BE2C (cell line): ENCODE results near the gene ADIG.
"Not testable (repeated sequence)": the region's sequence is repeated elsewhere in the genome, so short reads cannot be mapped to it uniquely, and the experiment has no call there.

ENCODE experiments used
- DNase-seq: peaks from one replicate; pipeline ENCODE4 v3.0.0-alpha.2; 2020
- H3K27me3 ChIP-seq: fragments of 250-450 bp; sonication (Bioruptor Pico); 2 replicates; pipeline ENCODE4 v1.5.1; 2020; ENCODE audit warnings: mild to moderate bottlenecking
- H3K36me3 ChIP-seq: fragments of 250-450 bp; sonication (Bioruptor Pico); 2 replicates; pipeline ENCODE4 v1.5.1; 2020; ENCODE audit warnings: mild to moderate bottlenecking
- H3K4me1 ChIP-seq: fragments of 250-450 bp; sonication (Bioruptor Pico); 2 replicates; pipeline ENCODE4 v1.5.1; 2020
- H3K4me3 ChIP-seq: 2 replicates; pipeline ENCODE4 v1.5.1; 2011; ENCODE audit warnings: low read depth, low read length
- H3K9me3 ChIP-seq: fragments of 250-450 bp; sonication (Bioruptor Pico); 2 replicates; pipeline ENCODE4 v1.5.1; 2020
- TF ChIP-seq, protein P1 (sequence below): IDR thresholded peaks from 2 replicates; pipeline ENCODE4 v1.5.1; 2012; ENCODE audit warnings: mild to moderate bottlenecking, low read depth, low read length

ADIG gene

DNA sequence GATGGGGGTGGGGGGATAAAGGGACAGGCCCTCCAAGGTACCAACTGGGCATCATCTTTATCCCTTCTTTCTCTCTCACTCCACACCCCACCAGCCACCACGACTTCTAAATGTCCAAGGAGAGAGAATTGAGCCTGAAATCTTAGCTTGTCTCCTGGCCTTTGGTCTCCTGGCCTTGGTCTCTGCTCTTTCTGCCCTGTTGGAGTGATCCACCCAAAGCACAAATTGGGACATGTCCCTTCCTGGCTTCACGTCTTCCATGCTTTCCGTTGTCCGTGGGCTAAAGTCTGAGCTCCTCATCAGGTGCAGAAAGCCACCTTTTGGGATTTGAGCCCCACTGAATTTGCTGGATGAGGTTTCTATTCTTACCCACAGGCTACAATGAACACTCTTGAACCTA is 8.4 kb downstream of the ADIG start:
- no peak for DNase-seq
- TF ChIP-seq, protein P1, sequence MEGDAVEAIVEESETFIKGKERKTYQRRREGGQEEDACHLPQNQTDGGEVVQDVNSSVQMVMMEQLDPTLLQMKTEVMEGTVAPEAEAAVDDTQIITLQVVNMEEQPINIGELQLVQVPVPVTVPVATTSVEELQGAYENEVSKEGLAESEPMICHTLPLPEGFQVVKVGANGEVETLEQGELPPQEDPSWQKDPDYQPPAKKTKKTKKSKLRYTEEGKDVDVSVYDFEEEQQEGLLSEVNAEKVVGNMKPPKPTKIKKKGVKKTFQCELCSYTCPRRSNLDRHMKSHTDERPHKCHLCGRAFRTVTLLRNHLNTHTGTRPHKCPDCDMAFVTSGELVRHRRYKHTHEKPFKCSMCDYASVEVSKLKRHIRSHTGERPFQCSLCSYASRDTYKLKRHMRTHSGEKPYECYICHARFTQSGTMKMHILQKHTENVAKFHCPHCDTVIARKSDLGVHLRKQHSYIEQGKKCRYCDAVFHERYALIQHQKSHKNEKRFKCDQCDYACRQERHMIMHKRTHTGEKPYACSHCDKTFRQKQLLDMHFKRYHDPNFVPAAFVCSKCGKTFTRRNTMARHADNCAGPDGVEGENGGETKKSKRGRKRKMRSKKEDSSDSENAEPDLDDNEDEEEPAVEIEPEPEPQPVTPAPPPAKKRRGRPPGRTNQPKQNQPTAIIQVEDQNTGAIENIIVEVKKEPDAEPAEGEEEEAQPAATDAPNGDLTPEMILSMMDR: no peak
- no peak overlapping the region for H3K4me3 ChIP-seq
- no peaks in the 10 kb centered on the region for H3K36me3 ChIP-seq
- no peaks in the 10 kb centered on the region for H3K27me3 ChIP-seq
- H3K4me1 ChIP-seq: no peaks in the 10 kb centered on the region
- H3K9me3 ChIP-seq: no peaks in the 10 kb centered on the region; the same call in 1 of the 2 replicates

DNA sequence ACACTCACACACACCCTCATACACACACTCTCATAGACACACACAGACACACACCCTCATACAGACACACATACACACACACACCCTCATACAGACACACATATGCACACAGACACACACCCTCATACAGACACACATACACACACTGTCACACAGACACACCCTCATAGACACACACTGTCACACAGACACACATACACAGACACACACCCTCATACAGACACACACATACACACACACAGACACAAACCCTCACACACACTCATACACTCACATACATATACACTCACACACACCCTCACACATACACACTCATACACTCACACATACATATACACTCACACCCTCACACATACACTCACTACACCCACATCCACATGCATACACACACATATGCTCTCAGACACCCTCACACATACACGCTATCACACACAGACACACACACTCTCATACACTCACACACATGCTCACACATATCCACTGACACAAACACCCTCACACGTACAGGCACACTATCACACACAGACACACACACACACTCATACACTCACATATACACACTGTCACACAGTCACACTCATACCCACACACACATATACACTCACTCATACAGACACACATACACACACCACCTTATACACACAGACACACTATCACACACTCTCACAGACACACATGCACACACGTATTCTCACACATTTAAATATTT is 9.1 kb downstream of the ADIG start:
- DNase-seq: no peak

DNA sequence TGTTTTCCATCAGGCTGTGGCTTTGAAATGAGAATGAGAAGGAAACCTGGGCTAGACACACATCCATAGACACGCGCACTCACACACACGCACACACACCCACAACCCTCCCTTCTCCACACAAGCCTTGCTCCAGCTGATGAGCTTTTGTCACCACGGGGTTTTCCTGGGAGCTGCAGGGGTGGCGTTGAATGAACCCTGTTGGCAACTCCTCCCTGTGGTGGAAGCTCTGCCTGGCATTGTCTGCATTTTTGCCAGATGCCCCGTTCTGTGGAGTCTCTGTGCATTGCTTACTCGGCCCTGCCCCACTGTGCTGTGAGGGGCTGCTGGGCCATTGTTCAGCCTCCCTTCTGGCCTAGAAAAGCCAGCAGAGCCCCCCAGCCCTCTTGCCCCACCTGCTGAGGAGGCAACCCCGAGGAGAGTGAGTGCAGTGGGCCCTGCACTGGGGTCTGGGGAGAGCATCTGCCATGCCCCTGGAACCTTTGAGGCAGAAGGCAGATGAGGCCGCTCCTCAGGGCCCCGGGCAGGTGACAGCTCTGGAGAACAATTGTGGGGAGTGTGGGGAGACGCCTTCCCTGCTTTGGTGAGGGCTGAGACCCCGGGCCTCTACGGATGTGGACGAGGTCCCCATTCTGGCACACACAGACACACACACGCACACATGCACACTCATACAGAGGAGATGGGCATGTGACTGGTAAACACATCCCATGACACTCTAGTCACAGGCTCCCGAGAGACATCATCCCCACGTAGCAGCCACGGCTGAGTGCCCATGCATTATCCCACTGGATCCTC is 9.9 kb downstream of the ADIG start:
- H3K4me1 ChIP-seq: no peaks in the 10 kb centered on the region
- TF ChIP-seq, protein P1: no peak
- H3K9me3 ChIP-seq: no peaks in the 10 kb centered on the region; the same call in 1 of the 2 replicates
- DNase-seq: no peak
- H3K36me3 ChIP-seq: no peaks in the 10 kb centered on the region
- H3K4me3 ChIP-seq: no peak overlapping the region
- H3K27me3 ChIP-seq: no peaks in the 10 kb centered on the region

More for the DNA sequence above, 9.1 kb downstream of the ADIG start:
- no peaks in the 10 kb centered on the region for H3K36me3 ChIP-seq
- no peaks in the 10 kb centered on the region for H3K4me1 ChIP-seq
- H3K4me3 ChIP-seq: no peak overlapping the region
- no peaks in the 10 kb centered on the region for H3K27me3 ChIP-seq
- H3K9me3 ChIP-seq: no peaks in the 10 kb centered on the region; the same call in 1 of the 2 replicates
- TF ChIP-seq, protein P1: no peak

DNA sequence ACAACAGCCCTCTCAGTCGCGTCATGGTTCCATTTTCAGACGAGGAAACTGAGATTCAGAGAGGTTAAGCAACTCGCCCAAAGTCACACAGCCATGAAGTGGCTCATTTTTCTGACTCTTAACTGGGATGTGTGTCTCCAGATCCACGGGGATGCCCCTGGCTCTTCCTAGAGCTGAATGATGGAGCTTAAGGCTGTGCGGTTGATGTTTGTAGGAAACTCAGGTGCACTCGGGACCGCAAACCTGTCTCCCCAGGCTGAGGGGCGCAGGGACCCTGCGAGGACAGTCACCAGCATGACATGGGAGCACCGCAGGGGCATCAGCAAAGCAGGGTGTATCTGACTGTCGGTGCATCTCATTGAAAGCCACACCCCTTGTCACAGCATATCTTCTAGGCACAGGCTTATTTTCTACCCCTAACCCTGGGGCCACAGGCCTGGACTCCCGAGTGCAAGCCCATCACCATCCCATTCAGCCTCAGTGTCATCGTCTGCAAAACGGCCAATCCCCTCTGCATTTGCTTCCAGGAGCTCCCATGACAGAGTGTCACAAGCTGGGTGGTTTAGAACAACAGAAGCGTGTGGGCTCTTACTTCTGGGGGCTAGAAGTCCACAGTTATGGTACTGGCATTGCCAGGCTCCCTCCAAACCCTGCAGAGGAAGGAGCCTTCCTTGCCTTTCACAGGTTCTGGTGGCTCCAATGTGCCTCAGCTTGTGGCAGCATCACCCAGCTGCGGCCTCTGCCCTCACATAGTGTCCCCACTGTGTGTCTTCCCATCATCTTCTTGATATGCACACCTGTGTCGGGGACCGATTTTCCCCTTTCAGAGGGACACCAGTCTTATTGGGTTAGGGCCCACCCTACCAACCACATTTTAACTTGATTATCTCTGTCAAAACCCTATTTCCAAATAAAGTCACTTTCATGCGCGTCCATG is 10.7 kb downstream of the ADIG start:
- H3K36me3 ChIP-seq: no peaks in the 10 kb centered on the region
- no peaks in the 10 kb centered on the region; the same call in 1 of the 2 replicates for H3K9me3 ChIP-seq
- H3K4me3 ChIP-seq: no peak overlapping the region
- TF ChIP-seq, protein P1: no peak
- no peaks in the 10 kb centered on the region for H3K27me3 ChIP-seq
- no peak for DNase-seq
- no peaks in the 10 kb centered on the region for H3K4me1 ChIP-seq

DNA sequence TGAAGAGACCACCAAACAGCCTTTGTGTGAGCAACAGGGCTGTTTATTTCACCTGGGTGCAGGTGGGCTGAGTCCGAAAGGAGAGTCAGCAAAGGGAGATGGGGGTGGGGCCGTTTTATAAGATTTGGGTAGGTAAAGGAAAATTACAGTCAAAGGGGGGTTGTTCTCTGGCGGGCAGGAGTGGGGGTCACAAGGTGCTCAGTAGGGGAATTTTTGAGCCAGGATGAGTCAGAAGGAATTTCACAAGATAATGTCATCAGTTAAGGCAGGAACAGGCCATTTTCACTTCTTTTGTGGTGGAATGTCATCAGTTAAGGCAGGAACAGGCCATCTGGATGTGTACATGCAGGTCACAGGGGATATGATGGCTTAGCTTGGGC is 11.4 kb downstream of the ADIG start:
- not testable (repeated sequence) for DNase-seq, H3K4me1 ChIP-seq, H3K9me3 ChIP-seq, H3K4me3 ChIP-seq, H3K36me3 ChIP-seq, H3K27me3 ChIP-seq

DNA sequence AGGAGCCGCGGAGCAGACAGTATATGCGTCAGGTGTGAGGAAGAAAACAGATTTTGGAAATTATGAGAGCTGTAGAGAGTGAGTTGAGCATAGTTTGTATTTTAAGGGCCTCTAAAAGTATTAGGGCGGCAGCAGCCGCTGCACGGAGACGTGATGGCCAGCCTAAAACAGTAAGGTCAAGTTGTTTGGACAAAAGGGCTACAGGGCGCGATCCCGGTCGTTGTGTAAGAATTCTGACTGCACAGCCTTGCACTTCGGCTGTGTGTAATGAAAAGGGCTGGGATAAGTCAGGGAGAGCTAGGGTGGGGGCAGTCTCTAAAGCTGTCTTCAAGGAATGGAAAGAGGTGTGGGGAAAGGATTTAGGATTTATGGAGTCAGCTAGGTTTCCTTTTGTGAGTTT is 13.3 kb downstream of the ADIG start:
- not testable (repeated sequence) for H3K27me3 ChIP-seq, H3K4me3 ChIP-seq, H3K4me1 ChIP-seq, DNase-seq, H3K9me3 ChIP-seq, H3K36me3 ChIP-seq

DNA sequence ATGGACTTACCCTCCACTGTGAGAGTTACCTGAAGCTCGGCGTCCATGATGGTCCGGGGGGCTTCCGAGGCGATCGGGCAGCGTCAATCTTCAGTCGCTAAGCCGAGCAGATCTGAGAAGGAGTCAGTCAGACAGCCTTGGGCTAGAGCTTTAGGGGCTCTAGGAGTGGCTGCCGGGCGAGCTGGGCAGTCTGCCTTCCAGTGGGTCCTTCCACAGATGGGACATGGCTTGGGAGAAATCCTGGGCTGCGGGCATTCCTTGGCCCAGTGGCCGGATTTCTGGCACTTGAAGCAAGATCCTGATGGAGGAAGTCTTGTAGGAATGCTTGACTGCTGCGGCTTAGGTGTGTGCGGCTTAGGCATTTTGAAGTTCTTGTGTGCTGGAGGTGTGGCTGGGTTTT is 14.9 kb downstream of the ADIG start:
- H3K4me1 ChIP-seq, H3K9me3 ChIP-seq, DNase-seq, H3K4me3 ChIP-seq, H3K36me3 ChIP-seq, H3K27me3 ChIP-seq: not testable (repeated sequence)
